Parathyroid adenoma (tissue), 2 donors: ENCODE data around the gene ALOX12.
A peak's percentile ranks its signal among the peaks of the same experiment; 100 is the strongest.

Source experiments
- H2AFZ ChIP-seq: fragments of 300-600 bp; sonication (generic); one replicate; pipeline ENCODE4 v1.7.0; 2017; ENCODE audit warnings: antibody characterized with exemption, mild to moderate bottlenecking
- H3K27ac ChIP-seq: fragments of 300-600 bp; sonication (generic); one replicate; pipeline ENCODE4 v1.7.0; 2017
- H3K27me3 ChIP-seq: fragments of 300-600 bp; sonication (generic); one replicate; pipeline ENCODE4 v1.7.0; 2017; ENCODE audit warnings: low read length; ENCODE audit not compliant: control insufficient read depth, insufficient read depth
- H3K36me3 ChIP-seq: fragments of 300-600 bp; sonication (generic); one replicate; pipeline ENCODE4 v1.7.0; 2017; ENCODE audit warnings: low read length; ENCODE audit not compliant: control insufficient read depth, insufficient read depth
- H3K4me1 ChIP-seq: fragments of 300-600 bp; sonication (generic); one replicate; pipeline ENCODE4 v1.7.0; 2017; ENCODE audit warnings: control low read depth
- H3K4me2 ChIP-seq: fragments of 300-600 bp; sonication (generic); one replicate; pipeline ENCODE4 v1.7.0; 2017; ENCODE audit warnings: low read length
- H3K4me3 ChIP-seq: fragments of 300-600 bp; sonication (generic); one replicate; pipeline ENCODE4 v1.7.0; 2017; ENCODE audit warnings: low read depth, low read length
- H3K79me2 ChIP-seq: fragments of 300-600 bp; sonication (generic); one replicate; pipeline ENCODE4 v1.7.0; 2017; ENCODE audit warnings: control low read depth
- H3K9ac ChIP-seq: fragments of 300-600 bp; sonication (generic); one replicate; pipeline ENCODE4 v1.7.0; 2017; ENCODE audit warnings: mild to moderate bottlenecking
- H3K9me3 ChIP-seq: fragments of 300-600 bp; sonication (generic); one replicate; pipeline ENCODE4 v1.7.0; 2017; ENCODE audit warnings: low read length; ENCODE audit not compliant: control insufficient read depth
- CTCF ChIP-seq: fragments of 300-600 bp; sonication (generic); IDR thresholded peaks from one replicate; pipeline ENCODE4 v1.7.0; 2017; ENCODE audit warnings: antibody characterized with exemption, mild to moderate bottlenecking
- donor health status: primary hyperparathyroidism.

Gene ALOX12

DNA sequence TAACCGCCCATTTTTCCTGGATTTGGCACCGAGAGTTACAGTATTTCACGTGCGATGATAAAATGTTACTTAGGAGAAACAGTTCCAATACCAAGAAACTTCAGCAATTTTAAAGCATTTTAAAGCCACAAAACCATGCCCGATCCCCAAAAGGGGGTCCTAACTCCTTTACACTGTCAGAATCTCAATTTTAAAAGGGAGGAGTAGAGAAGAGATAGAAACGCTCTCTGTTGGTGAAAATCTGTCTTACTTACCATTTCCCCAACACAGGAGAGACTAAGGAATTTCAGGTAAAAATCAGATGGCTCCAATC is 16.0 kb downstream of the ALOX12 start:
- H2AFZ ChIP-seq: peak overlapping the region; percentile 98
- H3K4me1 ChIP-seq: peaks cover 24% of the 10 kb centered on the region
- H3K27ac ChIP-seq: peak overlapping the region; percentile 99

GRCh38 chr17:7014261-7014994 is 18.6 kb downstream of the ALOX12 start:
- Histone ChIP-seq H2AFZ (peak overlapping the region; percentile 93), H3K4me3 (peak overlapping the region; percentile 91), H3K4me1 (peaks cover 24% of the 10 kb centered on the region), H3K4me2 (peak overlapping the region; percentile 89), H3K27ac (peak overlapping the region; percentile 99), H3K9ac (peak overlapping the region; percentile 42), H3K79me2 (peaks cover 26% of the 10 kb centered on the region), H3K27me3 (no peaks in the 10 kb centered on the region), H3K36me3 (no peaks in the 10 kb centered on the region), H3K9me3 (no peaks in the 10 kb centered on the region)
- peak; percentile 68 for TF ChIP-seq CTCF

More for the DNA sequence above, 16.0 kb downstream of the ALOX12 start:
- H3K36me3 ChIP-seq: no peaks in the 10 kb centered on the region
- no peaks in the 10 kb centered on the region for H3K27me3 ChIP-seq
- H3K4me2 ChIP-seq: peak overlapping the region; percentile 89
- H3K4me3 ChIP-seq: peak overlapping the region; percentile 91
- peaks cover 27% of the 10 kb centered on the region for H3K79me2 ChIP-seq
- peak overlapping the region; percentile 95 for H3K9ac ChIP-seq
- no peaks in the 10 kb centered on the region for H3K9me3 ChIP-seq
- TF ChIP-seq CTCF: no peak

GRCh38 chr17:7014995-7015958 is 19.4 kb downstream of the ALOX12 start:
- Histone ChIP-seq H3K79me2 (peaks cover 20% of the 10 kb centered on the region), H3K4me2 (peak overlapping the region; percentile 56), H3K4me1 (peaks cover 23% of the 10 kb centered on the region), H3K27me3 (no peaks in the 10 kb centered on the region), H2AFZ (peak overlapping the region; percentile 93), H3K27ac (peak overlapping the region; percentile 99), H3K9me3 (no peaks in the 10 kb centered on the region), H3K9ac (peak overlapping the region; percentile 57), H3K4me3 (peak overlapping the region; percentile 91), H3K36me3 (no peaks in the 10 kb centered on the region)
- TF ChIP-seq CTCF: no peak

DNA sequence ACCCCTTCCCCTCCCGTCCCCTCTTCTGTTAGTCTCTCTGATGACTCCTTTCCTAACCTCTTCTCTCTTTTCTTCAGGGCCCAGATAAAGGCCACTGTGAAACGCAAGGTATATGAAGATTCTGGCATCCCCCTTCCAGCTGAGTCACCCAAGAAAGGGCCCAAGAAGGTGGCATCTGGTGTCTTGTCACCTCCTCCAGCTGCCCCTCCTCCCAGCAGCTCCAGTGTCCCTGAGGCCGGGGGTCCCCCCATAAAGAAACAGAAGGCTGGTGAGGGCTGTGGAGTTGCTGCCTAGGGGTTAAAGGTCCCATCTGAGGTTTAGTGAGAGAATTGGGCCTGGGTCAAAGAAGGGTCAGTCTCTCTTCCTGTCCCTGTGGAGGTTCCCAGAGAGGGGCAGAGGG is 20.6 kb downstream of the ALOX12 start:
- Histone ChIP-seq H3K79me2 (peaks cover 9% of the 10 kb centered on the region), H3K36me3 (no peaks in the 10 kb centered on the region), H2AFZ (no peak overlapping the region), H3K27ac (no peak overlapping the region), H3K9me3 (no peaks in the 10 kb centered on the region), H3K4me3 (no peak overlapping the region), H3K4me1 (peaks cover 12% of the 10 kb centered on the region), H3K4me2 (no peak overlapping the region), H3K27me3 (no peaks in the 10 kb centered on the region), H3K9ac (no peak overlapping the region)
- no peak for TF ChIP-seq CTCF
